H9 (cell line): ENCODE results near the gene FARS2. TPM values are rescaled to one million over a fixed set of nuclear protein-coding genes. Genes with fewer than 3 reads are reported as not detected.

ENCODE experiments used
- DNase-seq: peaks from one replicate; pipeline ENCODE4 v3.0.0-alpha.2; 2017
- H2AFZ ChIP-seq: one replicate; pipeline ENCODE4 v1.6.1; 2013; ENCODE audit warnings: mild to moderate bottlenecking, low read length, control low read depth, moderate library complexity
- H2AK5ac ChIP-seq: 2 replicates; pipeline ENCODE4 v1.6.1; 2013; ENCODE audit warnings: low read length, control low read depth, mixed read lengths; ENCODE audit not compliant: insufficient read length
- H2BK120ac ChIP-seq: one replicate; pipeline ENCODE4 v1.6.1; 2013; ENCODE audit warnings: low read depth, mild to moderate bottlenecking, low read length, control low read depth, inconsistent platforms; ENCODE audit not compliant: poor library complexity, severe bottlenecking
- H2BK12ac ChIP-seq: 2 replicates; pipeline ENCODE4 v1.6.1; 2013; ENCODE audit warnings: low read length, control low read depth, mixed read lengths, low read depth; ENCODE audit not compliant: insufficient read length
- H2BK15ac ChIP-seq: 2 replicates; pipeline ENCODE4 v1.6.1; 2013; ENCODE audit warnings: low read depth, low read length, control low read depth
- H2BK20ac ChIP-seq: one replicate; pipeline ENCODE4 v1.6.1; 2013; ENCODE audit warnings: low read depth, mild to moderate bottlenecking, low read length, control low read depth, inconsistent platforms; ENCODE audit not compliant: poor library complexity, severe bottlenecking
- H2BK5ac ChIP-seq: 2 replicates; pipeline ENCODE4 v1.6.1; 2013; ENCODE audit warnings: low read length, control low read depth, mixed read lengths; ENCODE audit not compliant: insufficient read length
- H3K14ac ChIP-seq: 2 replicates; pipeline ENCODE4 v1.6.1; 2013; ENCODE audit warnings: low read length, control low read depth; ENCODE audit not compliant: insufficient read depth
- H3K18ac ChIP-seq: 2 replicates; pipeline ENCODE4 v1.6.1; 2013; ENCODE audit warnings: low read depth, mild to moderate bottlenecking, mixed read lengths, low read length, control low read depth; ENCODE audit not compliant: insufficient read length
- H3K23ac ChIP-seq: 2 replicates; pipeline ENCODE4 v1.6.1; 2013; ENCODE audit warnings: low read length, control low read depth, mixed read lengths, low read depth; ENCODE audit not compliant: insufficient read length
- H3K23me2 ChIP-seq: 2 replicates; pipeline ENCODE4 v1.6.1; 2013; ENCODE audit warnings: low read depth, mild to moderate bottlenecking, mixed read lengths, low read length, control low read depth; ENCODE audit not compliant: insufficient read length, poor library complexity, severe bottlenecking
- H3K27ac ChIP-seq: 2 replicates; pipeline ENCODE4 v1.5.1; 2013; ENCODE audit warnings: low read length, control low read depth, mixed read lengths, low read depth; ENCODE audit not compliant: insufficient read length
- H3K27me3 ChIP-seq: 2 replicates; pipeline ENCODE4 v1.6.1; 2013; ENCODE audit warnings: low read length, control low read depth, inconsistent platforms; ENCODE audit not compliant: insufficient read depth
- H3K4ac ChIP-seq: 2 replicates; pipeline ENCODE4 v1.6.1; 2013; ENCODE audit warnings: low read depth, mild to moderate bottlenecking, control low read depth, inconsistent platforms, low read length, moderate library complexity
- H3K4me1 ChIP-seq: 2 replicates; pipeline ENCODE4 v1.6.1; 2013; ENCODE audit warnings: low read length, control low read depth, inconsistent platforms; ENCODE audit not compliant: insufficient read depth
- H3K4me2 ChIP-seq: 2 replicates; pipeline ENCODE4 v1.6.1; 2013; ENCODE audit warnings: low read length, control low read depth, mixed read lengths; ENCODE audit not compliant: insufficient read length, insufficient read depth
- H3K56ac ChIP-seq: 2 replicates; pipeline ENCODE4 v1.6.1; 2013; ENCODE audit warnings: low read depth, mild to moderate bottlenecking, mixed read lengths, low read length, control low read depth; ENCODE audit not compliant: insufficient read length
- H3K79me1 ChIP-seq: 2 replicates; pipeline ENCODE4 v1.6.1; 2013; ENCODE audit warnings: low read depth, mild to moderate bottlenecking, moderate library complexity, low read length, control low read depth, inconsistent platforms; ENCODE audit not compliant: insufficient read depth, poor library complexity, severe bottlenecking
- H3K79me2 ChIP-seq: 2 replicates; pipeline ENCODE4 v1.6.1; 2013; ENCODE audit warnings: low read length, control low read depth, inconsistent platforms; ENCODE audit not compliant: insufficient read depth
- H3K9ac ChIP-seq: 2 replicates; pipeline ENCODE4 v1.6.1; 2013; ENCODE audit warnings: low read length, control low read depth, mixed read lengths; ENCODE audit not compliant: insufficient read length; ENCODE audit errors: extremely low read depth
- H3K9me3 ChIP-seq: one replicate; pipeline ENCODE4 v1.6.1; 2013; ENCODE audit warnings: low read depth, low read length, inconsistent platforms; ENCODE audit not compliant: control insufficient read depth
- H3T11ph ChIP-seq: one replicate; pipeline ENCODE4 v1.6.1; 2013; ENCODE audit warnings: mild to moderate bottlenecking, low read length, control low read depth, inconsistent platforms
- H4K20me1 ChIP-seq: one replicate; pipeline ENCODE4 v1.6.1; 2013; ENCODE audit not compliant: control insufficient read depth, insufficient read length, insufficient read depth
- H4K5ac ChIP-seq: 2 replicates; pipeline ENCODE4 v1.6.1; 2013; ENCODE audit warnings: low read depth, mild to moderate bottlenecking, mixed read lengths, low read length, control low read depth; ENCODE audit not compliant: insufficient read length
- H4K8ac ChIP-seq: replicated peaks from 2 replicates; pipeline ENCODE4 v1.6.1; 2013; ENCODE audit warnings: low read length, control low read depth, mixed read lengths, low read depth; ENCODE audit not compliant: insufficient read length
- H4K91ac ChIP-seq: 2 replicates; pipeline ENCODE4 v1.6.1; 2013; ENCODE audit warnings: low read depth, mild to moderate bottlenecking, moderate library complexity, mixed read lengths, low read length, control low read depth; ENCODE audit not compliant: insufficient read length
- H3K27ac Mint-ChIP-seq, 3 experiments: 2 replicates in 2 of 3; 3 replicates in 1 of 3; pipeline ENCODE4 v1.8.0; 2020 to 2021; ENCODE audit warnings: mixed read lengths in 3 of 3, mild to moderate bottlenecking in 1 of 3, moderate library complexity in 1 of 3
- H3K27me3 Mint-ChIP-seq: 2 replicates; pipeline ENCODE4 v1.8.0; 2021; ENCODE audit warnings: low read depth, mild to moderate bottlenecking, moderate library complexity, mixed read lengths
- H3K36me3 Mint-ChIP-seq, 3 experiments: 2 replicates in 2 of 3; 3 replicates in 1 of 3; pipeline ENCODE4 v1.8.0; 2020 to 2021; ENCODE audit warnings: low read depth in 3 of 3, mixed read lengths in 3 of 3; ENCODE audit not compliant: insufficient read depth in 1 of 3
- H3K4me1 Mint-ChIP-seq, 2 experiments: 2 replicates each; pipeline ENCODE4 v1.8.0; 2020; ENCODE audit warnings: mixed read lengths in 2 of 2
- H3K4me3 Mint-ChIP-seq, 2 experiments: 2 replicates in 1 of 2; 3 replicates in 1 of 2; pipeline ENCODE4 v1.8.0; 2020 to 2021; ENCODE audit warnings: mild to moderate bottlenecking in 2 of 2, mixed read lengths in 2 of 2, moderate library complexity in 1 of 2
- H3K9me3 Mint-ChIP-seq, 2 experiments: 2 replicates in 1 of 2; 3 replicates in 1 of 2; pipeline ENCODE4 v1.8.0; 2020; ENCODE audit warnings: mild to moderate bottlenecking in 2 of 2, mixed read lengths in 2 of 2, moderate library complexity in 1 of 2
- WGBS: extraction: QIAGEN DNeasy Blood & Tissue Kit; methylation state at CpG from one replicate; pipeline ENCODE4 v1.1.7; 2013; ENCODE audit warnings: missing lambda C conversion rate, low lambda C conversion rate, mixed read lengths; ENCODE audit not compliant: insufficient read length; ENCODE audit errors: extremely low coverage; 5-methylcytosine and 5-hydroxymethylcytosine counted together
- total RNA-seq: library from RNA; stranded (reverse); gene quantifications from 2 replicates; pipeline ENCODE4 v1.2.1, GENCODE V29; 2021
- TF ChIP-seq, protein P1 (sequence below): fragments of 200-600 bp; sonication (generic); conservative IDR thresholded peaks from 3 replicates; pipeline ENCODE4 v1.8.0; 2021; ENCODE audit warnings: antibody characterized with exemption, mild to moderate bottlenecking

Gene FARS2
- total RNA-seq, 1 experiment from 2014 or later: 8.5 TPM

DNA sequence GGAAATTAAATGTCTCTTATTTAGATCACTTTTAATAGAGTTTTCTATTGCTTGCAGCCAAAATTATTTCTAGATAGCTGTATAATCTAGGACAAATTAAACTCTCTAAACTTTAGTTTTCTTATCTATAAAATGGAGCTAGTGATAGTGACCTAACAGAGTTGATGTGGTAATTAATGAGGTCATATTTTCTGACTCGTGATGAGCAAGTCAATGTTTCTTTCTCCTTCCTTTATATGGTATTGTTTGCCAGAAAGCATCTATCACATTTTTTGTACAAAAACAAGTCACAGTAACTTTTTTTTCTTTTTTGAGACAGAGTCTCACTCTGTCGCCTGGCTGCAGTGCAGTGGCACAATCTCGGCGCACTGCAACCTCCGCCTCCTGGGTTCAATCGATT lies 267.7 kb downstream of the FARS2 start:
- TF ChIP-seq, protein P1, sequence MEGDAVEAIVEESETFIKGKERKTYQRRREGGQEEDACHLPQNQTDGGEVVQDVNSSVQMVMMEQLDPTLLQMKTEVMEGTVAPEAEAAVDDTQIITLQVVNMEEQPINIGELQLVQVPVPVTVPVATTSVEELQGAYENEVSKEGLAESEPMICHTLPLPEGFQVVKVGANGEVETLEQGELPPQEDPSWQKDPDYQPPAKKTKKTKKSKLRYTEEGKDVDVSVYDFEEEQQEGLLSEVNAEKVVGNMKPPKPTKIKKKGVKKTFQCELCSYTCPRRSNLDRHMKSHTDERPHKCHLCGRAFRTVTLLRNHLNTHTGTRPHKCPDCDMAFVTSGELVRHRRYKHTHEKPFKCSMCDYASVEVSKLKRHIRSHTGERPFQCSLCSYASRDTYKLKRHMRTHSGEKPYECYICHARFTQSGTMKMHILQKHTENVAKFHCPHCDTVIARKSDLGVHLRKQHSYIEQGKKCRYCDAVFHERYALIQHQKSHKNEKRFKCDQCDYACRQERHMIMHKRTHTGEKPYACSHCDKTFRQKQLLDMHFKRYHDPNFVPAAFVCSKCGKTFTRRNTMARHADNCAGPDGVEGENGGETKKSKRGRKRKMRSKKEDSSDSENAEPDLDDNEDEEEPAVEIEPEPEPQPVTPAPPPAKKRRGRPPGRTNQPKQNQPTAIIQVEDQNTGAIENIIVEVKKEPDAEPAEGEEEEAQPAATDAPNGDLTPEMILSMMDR: no peak
- H3K27ac Mint-ChIP-seq: no peak overlapping the region; a peak in 1 of 7 replicates
- no peaks in the 10 kb centered on the region for H3K9me3 Mint-ChIP-seq
- Histone ChIP-seq H3K23me2 (no peaks in the 10 kb centered on the region), H3K9ac (no peak overlapping the region), H4K5ac (no peak overlapping the region), H3K9me3 (no peaks in the 10 kb centered on the region), H3K23ac (no peak overlapping the region), H3K56ac (no peak overlapping the region), H3K27ac (no peak overlapping the region), H4K20me1 (no peaks in the 10 kb centered on the region), H3K4ac (no peak overlapping the region), H2BK120ac (no peak overlapping the region), H2AFZ (no peak overlapping the region), H2BK5ac (no peak overlapping the region), H2BK12ac (no peak overlapping the region), H3K4me1 (peaks cover 6% of the 10 kb centered on the region; the same call in 1 of the 2 replicates), H3K18ac (no peak overlapping the region), H3K79me2 (no peaks in the 10 kb centered on the region), H4K8ac (no peak overlapping the region), H4K91ac (no peak overlapping the region), H3T11ph (no peak overlapping the region), H2BK15ac (no peak overlapping the region), H3K4me2 (no peak overlapping the region), H3K14ac (no peak overlapping the region), H2BK20ac (no peak overlapping the region), H3K27me3 (no peaks in the 10 kb centered on the region), H3K79me1 (no peaks in the 10 kb centered on the region), H2AK5ac (no peak overlapping the region)
- peaks cover 7 to 12% of the 10 kb centered on the region in 2 experiments for H3K4me1 Mint-ChIP-seq
- H3K27me3 Mint-ChIP-seq: no peaks in the 10 kb centered on the region
- no CpG with 5 or more reads among the region's 6 CpGs for WGBS
- no peak for DNase-seq
- no peak overlapping the region for H3K4me3 Mint-ChIP-seq
- H3K36me3 Mint-ChIP-seq: no peaks in the 10 kb centered on the region
